SK-N-SH treated with all-trans-retinoic acid at 6 μM for 48 hours (cell line): Measurements from ENCODE around the gene TTC33.

Experiments used
- ATAC-seq: fragments of 200-7000 bp; cut with Tn5 transposase; 3 replicates; pipeline ENCODE4 v1.9.1; 2020; ENCODE audit warnings: mild to moderate bottlenecking, moderate library complexity
- ARNTL ChIP-seq: fragments of 450-650 bp; formaldehyde crosslinking; IDR thresholded peaks from 2 replicates; pipeline ENCODE4 v1.5.0; 2020; ENCODE audit warnings: low read depth, mild to moderate bottlenecking, moderate library complexity, borderline replicate concordance
- CREB5 ChIP-seq: fragments of 250-450 bp; sonication (Bioruptor Pico); IDR thresholded peaks from 2 replicates; pipeline ENCODE4 v1.5.1; 2020; ENCODE audit warnings: low read depth, mild to moderate bottlenecking, moderate library complexity
- CSDC2 ChIP-seq: fragments of 250-450 bp; sonication (Bioruptor Pico); IDR thresholded peaks from 2 replicates; pipeline ENCODE4 v1.5.0; 2020; ENCODE audit warnings: mild to moderate bottlenecking, moderate library complexity
- CSRNP3 ChIP-seq: fragments of 250-450 bp; sonication (Bioruptor Pico); IDR thresholded peaks from 2 replicates; pipeline ENCODE4 v1.5.1; 2021; ENCODE audit warnings: mild to moderate bottlenecking, moderate library complexity
- ESRRG ChIP-seq: fragments of 250-450 bp; sonication (Bioruptor Pico); IDR thresholded peaks from 2 replicates; pipeline ENCODE4 v1.6.1; 2021; ENCODE audit warnings: mild to moderate bottlenecking
- GLIS3 ChIP-seq: fragments of 250-450 bp; sonication (Bioruptor Pico); IDR thresholded peaks from 2 replicates; pipeline ENCODE4 v1.5.0; 2020; ENCODE audit warnings: mild to moderate bottlenecking, moderate library complexity
- ISL1 ChIP-seq: fragments of 250-450 bp; sonication (Bioruptor Pico); IDR thresholded peaks from 2 replicates; pipeline ENCODE4 v2.1.2; 2022; ENCODE audit warnings: mild to moderate bottlenecking, moderate library complexity
- OSR1 ChIP-seq: fragments of 250-450 bp; sonication (Bioruptor Pico); IDR thresholded peaks from 2 replicates; pipeline ENCODE4 v1.8.0; 2022; ENCODE audit warnings: moderate library complexity, mild to moderate bottlenecking, inconsistent platforms
- PATZ1 ChIP-seq: fragments of 250-450 bp; sonication (Bioruptor Pico); IDR thresholded peaks from 2 replicates; pipeline ENCODE4 v1.8.0; 2020; ENCODE audit warnings: mild to moderate bottlenecking, moderate library complexity, borderline replicate concordance
- POU6F1 ChIP-seq: fragments of 250-450 bp; sonication (Bioruptor Pico); IDR thresholded peaks from 2 replicates; pipeline ENCODE4 v1.8.0; 2021; ENCODE audit warnings: low read depth, mild to moderate bottlenecking, moderate library complexity, borderline replicate concordance
- PPARA ChIP-seq: fragments of 250-450 bp; sonication (Bioruptor Pico); IDR thresholded peaks from 2 replicates; pipeline ENCODE4 v1.5.0; 2020; ENCODE audit warnings: mild to moderate bottlenecking, borderline replicate concordance
- RARB ChIP-seq: fragments of 250-450 bp; sonication (Bioruptor Pico); IDR thresholded peaks from 2 replicates; pipeline ENCODE4 v1.8.0; 2021; ENCODE audit warnings: mild to moderate bottlenecking, moderate library complexity
- SNAI2 ChIP-seq: fragments of 250-450 bp; sonication (Bioruptor Pico); IDR thresholded peaks from 2 replicates; pipeline ENCODE4 v1.5.0; 2020; ENCODE audit warnings: mild to moderate bottlenecking, moderate library complexity
- TOX ChIP-seq: fragments of 250-450 bp; sonication (Bioruptor Pico); IDR thresholded peaks from 2 replicates; pipeline ENCODE4 v1.8.0; 2021; ENCODE audit warnings: mild to moderate bottlenecking, moderate library complexity, borderline replicate concordance
- TSHZ2 ChIP-seq: fragments of 250-450 bp; sonication (Bioruptor Pico); IDR thresholded peaks from 2 replicates; pipeline ENCODE4 v1.5.0; 2020; ENCODE audit warnings: mild to moderate bottlenecking, moderate library complexity
- ZC3H10 ChIP-seq: fragments of 250-450 bp; sonication (Bioruptor Pico); IDR thresholded peaks from 2 replicates; pipeline ENCODE4 v1.5.1; 2021; ENCODE audit warnings: mild to moderate bottlenecking, moderate library complexity
- ZFP3 ChIP-seq: fragments of 250-450 bp; sonication (Bioruptor Pico); IDR thresholded peaks from 2 replicates; pipeline ENCODE4 v1.5.0; 2020; ENCODE audit warnings: mild to moderate bottlenecking, moderate library complexity
- ZFP30 ChIP-seq: fragments of 450-650 bp; formaldehyde crosslinking; IDR thresholded peaks from 2 replicates; pipeline ENCODE4 v1.5.0; 2022; ENCODE audit warnings: mild to moderate bottlenecking, moderate library complexity
- ZNF565 ChIP-seq: fragments of 450-650 bp; formaldehyde crosslinking; conservative IDR thresholded peaks from 2 replicates; pipeline ENCODE4 v1.5.0; 2020; ENCODE audit warnings: low read depth, mild to moderate bottlenecking, moderate library complexity

The TTC33 gene

GRCh38 chr5:40556811-40557210, 198.9 kb downstream of the TTC33 start:
- ATAC-seq: no peak
- TF ChIP-seq OSR1: no peak
- TF ChIP-seq PATZ1 (CRISPR knock-in tag): no peak
- no peak for TF ChIP-seq SNAI2 (CRISPR knock-in tag)
- TF ChIP-seq CREB5 (CRISPR knock-in tag): no peak
- no peak for TF ChIP-seq CSRNP3
- no peak for TF ChIP-seq PPARA (CRISPR knock-in tag)
- TF ChIP-seq TSHZ2 (CRISPR knock-in tag): no peak
- no peak for TF ChIP-seq RARB (CRISPR knock-in tag)
- TF ChIP-seq ARNTL (CRISPR knock-in tag): no peak
- no peak for TF ChIP-seq ZC3H10 (CRISPR knock-in tag)
- TF ChIP-seq CSDC2 (CRISPR knock-in tag): no peak
- no peak for TF ChIP-seq ISL1 (CRISPR knock-in tag)
- TF ChIP-seq TOX (CRISPR knock-in tag): no peak
- no peak for TF ChIP-seq POU6F1
- no peak for TF ChIP-seq ZFP30 (CRISPR knock-in tag)
- TF ChIP-seq, all 23 proteins: peak for 0

GRCh38 chr5:40555886-40556285, 199.9 kb downstream of the TTC33 start:
- no peak for ATAC-seq
- TF ChIP-seq RARB (CRISPR knock-in tag) (no peak), PATZ1 (CRISPR knock-in tag) (no peak), CSRNP3 (no peak), TSHZ2 (CRISPR knock-in tag) (no peak), ZC3H10 (CRISPR knock-in tag) (no peak), GLIS3 (CRISPR knock-in tag) (no peak), PPARA (CRISPR knock-in tag) (no peak), ZFP3 (no peak), ESRRG (no peak), POU6F1 (no peak), ARNTL (CRISPR knock-in tag) (no peak), ZNF565 (CRISPR knock-in tag) (no peak), TOX (CRISPR knock-in tag) (no peak)
